WTC11 (cell line): Measurements from ENCODE around the gene OGDH. TPM values are rescaled to one million over a fixed set of nuclear protein-coding genes. Genes with fewer than 3 reads are reported as not detected.

Source experiments
- ATAC-seq: fragments of 200-7000 bp; cut with Tn5 transposase; 2 replicates; pipeline ENCODE4 v1.10.0; 2021; ENCODE audit warnings: mild to moderate bottlenecking, moderate library complexity
- CTCF ChIA-PET: fragments of 300-600 bp; sonication (Branson Sonifier 250); formaldehyde crosslinking; loops from one replicate; lab custom pipeline; 2021; ENCODE audit warnings: antibody characterized with exemption; lab: Charles Lee
- POLR2A ChIA-PET: fragments of 350-600 bp; sonication (Branson Sonifier 250); formaldehyde crosslinking; loops from one replicate; lab custom pipeline; 2021; ENCODE audit warnings: antibody characterized with exemption; lab: Charles Lee
- DNase-seq: peaks from one replicate; pipeline ENCODE4 v3.0.0; 2021; ENCODE audit warnings: low spot score
- H3K27ac Mint-ChIP-seq: 2 replicates; pipeline ENCODE4 v1.8.0; 2021; ENCODE audit warnings: mixed read lengths
- H3K27me3 Mint-ChIP-seq: 2 replicates; pipeline ENCODE4 v1.8.0; 2021; ENCODE audit warnings: low read depth, mild to moderate bottlenecking, moderate library complexity, mixed read lengths
- H3K36me3 Mint-ChIP-seq: 2 replicates; pipeline ENCODE4 v1.8.0; 2021; ENCODE audit warnings: mixed read lengths
- H3K4me1 Mint-ChIP-seq: 2 replicates; pipeline ENCODE4 v1.8.0; 2022; ENCODE audit warnings: mixed read lengths
- H3K4me3 Mint-ChIP-seq: 2 replicates; pipeline ENCODE4 v1.8.0; 2021; ENCODE audit warnings: mild to moderate bottlenecking, moderate library complexity, mixed read lengths
- H3K9me3 Mint-ChIP-seq: 2 replicates; pipeline ENCODE4 v1.8.0; 2021; ENCODE audit warnings: mixed read lengths
- ATF6 ChIP-seq: sonication (generic); formaldehyde crosslinking; IDR thresholded peaks from 2 replicates; pipeline ENCODE4 v1.8.1; 2023; ENCODE audit warnings: mild to moderate bottlenecking, missing genetic modification reagents
- CREM ChIP-seq: sonication (generic); formaldehyde crosslinking; IDR thresholded peaks from 2 replicates; pipeline ENCODE4 v1.8.1; 2022; ENCODE audit warnings: mild to moderate bottlenecking, missing genetic modification reagents, moderate library complexity
- FOXJ3 ChIP-seq: sonication (generic); formaldehyde crosslinking; IDR thresholded peaks from 2 replicates; pipeline ENCODE4 v1.9.0; 2021; ENCODE audit warnings: missing genetic modification reagents, mild to moderate bottlenecking, borderline replicate concordance
- NR2C2 ChIP-seq: sonication (generic); formaldehyde crosslinking; IDR thresholded peaks from 2 replicates; pipeline ENCODE4 v1.8.0; 2022; ENCODE audit warnings: mild to moderate bottlenecking, missing genetic modification reagents
- OVOL2 ChIP-seq: fragments of 250-450 bp; sonication (Bioruptor Pico); IDR thresholded peaks from 2 replicates; pipeline ENCODE4 v1.9.0; 2021; ENCODE audit warnings: mild to moderate bottlenecking, borderline replicate concordance
- PREB ChIP-seq: sonication (generic); formaldehyde crosslinking; IDR thresholded peaks from 2 replicates; pipeline ENCODE4 v1.8.1; 2022; ENCODE audit warnings: mild to moderate bottlenecking, missing genetic modification reagents, moderate library complexity, borderline replicate concordance
- RELA ChIP-seq: sonication (generic); formaldehyde crosslinking; IDR thresholded peaks from 2 replicates; pipeline ENCODE4 v1.8.1; 2022; ENCODE audit warnings: missing genetic modification reagents, mild to moderate bottlenecking, borderline replicate concordance
- SMAD4 ChIP-seq: sonication (generic); formaldehyde crosslinking; IDR thresholded peaks from 2 replicates; pipeline ENCODE4 v1.8.0; 2022; ENCODE audit warnings: mild to moderate bottlenecking, missing genetic modification reagents
- TCF7 ChIP-seq: sonication (generic); formaldehyde crosslinking; IDR thresholded peaks from 2 replicates; pipeline ENCODE4 v1.8.0; 2022; ENCODE audit warnings: mild to moderate bottlenecking, low read depth, missing genetic modification reagents, moderate library complexity
- USF2 ChIP-seq: sonication (generic); formaldehyde crosslinking; IDR thresholded peaks from 2 replicates; pipeline ENCODE4 v1.8.1; 2023; ENCODE audit warnings: mild to moderate bottlenecking, missing genetic modification reagents, moderate library complexity
- ZBTB21 ChIP-seq: sonication (generic); formaldehyde crosslinking; IDR thresholded peaks from 2 replicates; pipeline ENCODE4 v1.8.1; 2023; ENCODE audit warnings: mild to moderate bottlenecking, missing genetic modification reagents, borderline replicate concordance
- ZNF219 ChIP-seq: sonication (generic); formaldehyde crosslinking; IDR thresholded peaks from 2 replicates; pipeline ENCODE4 v1.8.0; 2023; ENCODE audit warnings: missing genetic modification reagents, mild to moderate bottlenecking, borderline replicate concordance
- ZNF423 ChIP-seq: fragments of 250-450 bp; sonication (Bioruptor Pico); IDR thresholded peaks from 2 replicates; pipeline ENCODE4 v2.1.2; 2022; ENCODE audit warnings: mild to moderate bottlenecking, moderate library complexity
- total RNA-seq: library from RNA; stranded (reverse); gene quantifications from 3 replicates; pipeline ENCODE4 v1.2.3, GENCODE V29; 2021
- TF ChIP-seq, protein P1 (sequence below): sonication (generic); formaldehyde crosslinking; IDR thresholded peaks from 2 replicates; pipeline ENCODE4 v1.8.0; 2023; ENCODE audit warnings: missing genetic modification reagents
- TF ChIP-seq, protein P2 (sequence below): sonication (generic); formaldehyde crosslinking; IDR thresholded peaks from 2 replicates; pipeline ENCODE4 v1.8.0; 2022; ENCODE audit warnings: mild to moderate bottlenecking, missing genetic modification reagents
- TF ChIP-seq, protein P3 (sequence below): sonication (generic); formaldehyde crosslinking; IDR thresholded peaks from 2 replicates; pipeline ENCODE4 v1.8.0; 2022; ENCODE audit warnings: mild to moderate bottlenecking, missing genetic modification reagents
- TF ChIP-seq, protein P4 (sequence below): sonication (generic); formaldehyde crosslinking; IDR thresholded peaks from 2 replicates; pipeline ENCODE4 v1.8.1; 2022; ENCODE audit warnings: missing genetic modification reagents, borderline replicate concordance
- TF ChIP-seq, protein P5 (sequence below): fragments of 250-450 bp; sonication (Bioruptor Pico); IDR thresholded peaks from 2 replicates; pipeline ENCODE4 v1.9.0; 2021; ENCODE audit warnings: mild to moderate bottlenecking

Gene OGDH
- total RNA-seq, 1 experiment from 2014 or later, result 79.6 TPM

DNA sequence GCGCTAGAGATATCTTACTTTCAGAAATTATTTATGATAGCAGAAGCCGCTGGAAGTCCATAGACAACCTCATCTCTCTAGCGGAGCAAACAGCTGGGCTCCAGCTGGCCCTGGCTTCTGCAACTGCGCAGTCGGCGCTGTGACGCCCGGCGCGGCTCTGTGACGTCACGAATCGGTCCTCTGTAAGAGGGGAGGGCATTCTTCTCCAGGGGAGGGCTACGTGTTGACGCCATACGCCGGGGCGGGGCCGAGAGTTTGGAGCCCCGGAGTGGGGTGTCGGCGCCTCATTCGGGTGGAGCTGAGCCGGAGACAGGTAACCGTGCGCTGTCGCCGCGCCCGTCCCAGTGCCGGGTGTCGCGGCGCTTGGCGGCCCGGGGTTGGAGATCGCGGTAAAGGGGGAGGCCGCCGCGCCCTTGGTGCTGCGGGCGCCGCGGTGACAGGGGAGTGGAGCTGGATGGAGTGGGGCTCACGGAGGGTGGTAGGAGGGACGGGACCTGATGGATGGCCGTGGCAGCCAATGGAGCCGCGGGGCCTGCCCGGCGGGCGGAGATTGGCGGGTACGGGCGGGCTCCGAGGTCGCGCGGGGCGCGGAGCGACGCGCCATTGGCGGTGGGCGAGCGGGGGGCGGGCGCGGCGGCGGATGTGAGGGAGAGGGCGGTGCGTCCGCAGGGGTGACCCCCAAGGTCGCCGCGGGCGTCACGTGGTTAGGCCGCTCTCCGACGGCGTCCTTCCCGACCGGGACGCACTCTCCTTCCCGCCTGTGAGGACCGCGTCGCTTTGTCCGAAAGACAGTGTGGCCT, at the start of gene OGDH (continued):
- TF ChIP-seq, protein P1, sequence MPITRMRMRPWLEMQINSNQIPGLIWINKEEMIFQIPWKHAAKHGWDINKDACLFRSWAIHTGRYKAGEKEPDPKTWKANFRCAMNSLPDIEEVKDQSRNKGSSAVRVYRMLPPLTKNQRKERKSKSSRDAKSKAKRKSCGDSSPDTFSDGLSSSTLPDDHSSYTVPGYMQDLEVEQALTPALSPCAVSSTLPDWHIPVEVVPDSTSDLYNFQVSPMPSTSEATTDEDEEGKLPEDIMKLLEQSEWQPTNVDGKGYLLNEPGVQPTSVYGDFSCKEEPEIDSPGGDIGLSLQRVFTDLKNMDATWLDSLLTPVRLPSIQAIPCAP, result no peak
- TF ChIP-seq, protein P2, sequence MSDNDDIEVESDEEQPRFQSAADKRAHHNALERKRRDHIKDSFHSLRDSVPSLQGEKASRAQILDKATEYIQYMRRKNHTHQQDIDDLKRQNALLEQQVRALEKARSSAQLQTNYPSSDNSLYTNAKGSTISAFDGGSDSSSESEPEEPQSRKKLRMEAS (CRISPR knock-in tag), result peak; percentile 91
- TF ChIP-seq USF2 (CRISPR knock-in tag) (peak; percentile 98), CREM (CRISPR knock-in tag) (peak; percentile 98), ZBTB21 (CRISPR knock-in tag) (peak; percentile 96), ZNF423 (CRISPR knock-in tag) (no peak)

DNA sequence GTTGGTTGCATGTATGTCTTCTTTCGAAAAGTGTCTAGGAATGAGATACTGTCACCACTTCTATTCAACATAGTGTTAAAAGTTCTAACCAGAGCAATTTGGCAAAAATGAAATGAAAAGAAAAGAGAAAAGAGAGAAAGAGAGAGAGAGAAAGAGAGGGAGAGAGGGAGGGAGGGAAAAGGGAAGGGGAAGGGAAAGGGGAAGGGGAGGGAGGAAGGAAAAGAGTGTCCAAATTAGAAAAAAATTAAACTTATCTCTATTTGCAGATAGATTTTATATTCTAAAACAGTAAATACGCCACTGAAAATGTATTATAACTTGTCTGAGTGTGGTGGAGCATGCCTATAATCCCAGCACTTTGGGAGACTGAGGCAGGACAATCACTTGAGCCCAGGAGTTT, 48.9 kb upstream of the OGDH start:
- H3K4me1 Mint-ChIP-seq, result no peaks in the 10 kb centered on the region
- H3K9me3 Mint-ChIP-seq, result no peaks in the 10 kb centered on the region
- no peaks in the 10 kb centered on the region for H3K27me3 Mint-ChIP-seq
- no peak overlapping the region for H3K27ac Mint-ChIP-seq
- ATAC-seq (no peak), DNase-seq (no peak)
- ChIA-PET POLR2A (no interaction called here), CTCF (interaction anchor here (0.7 kb wide), 1 partner anchor 23 kb away, joined by 3 read pairs; no protein-coding TSS in a partner anchor)
- no peaks in the 10 kb centered on the region for H3K36me3 Mint-ChIP-seq
- no peak overlapping the region for H3K4me3 Mint-ChIP-seq
- TF ChIP-seq, protein P3, sequence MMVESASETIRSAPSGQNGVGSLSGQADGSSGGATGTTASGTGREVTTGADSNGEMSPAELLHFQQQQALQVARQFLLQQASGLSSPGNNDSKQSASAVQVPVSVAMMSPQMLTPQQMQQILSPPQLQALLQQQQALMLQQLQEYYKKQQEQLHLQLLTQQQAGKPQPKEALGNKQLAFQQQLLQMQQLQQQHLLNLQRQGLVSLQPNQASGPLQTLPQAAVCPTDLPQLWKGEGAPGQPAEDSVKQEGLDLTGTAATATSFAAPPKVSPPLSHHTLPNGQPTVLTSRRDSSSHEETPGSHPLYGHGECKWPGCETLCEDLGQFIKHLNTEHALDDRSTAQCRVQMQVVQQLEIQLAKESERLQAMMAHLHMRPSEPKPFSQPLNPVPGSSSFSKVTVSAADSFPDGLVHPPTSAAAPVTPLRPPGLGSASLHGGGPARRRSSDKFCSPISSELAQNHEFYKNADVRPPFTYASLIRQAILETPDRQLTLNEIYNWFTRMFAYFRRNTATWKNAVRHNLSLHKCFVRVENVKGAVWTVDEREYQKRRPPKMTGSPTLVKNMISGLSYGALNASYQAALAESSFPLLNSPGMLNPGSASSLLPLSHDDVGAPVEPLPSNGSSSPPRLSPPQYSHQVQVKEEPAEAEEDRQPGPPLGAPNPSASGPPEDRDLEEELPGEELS, result no peak
- TF ChIP-seq, protein P4, sequence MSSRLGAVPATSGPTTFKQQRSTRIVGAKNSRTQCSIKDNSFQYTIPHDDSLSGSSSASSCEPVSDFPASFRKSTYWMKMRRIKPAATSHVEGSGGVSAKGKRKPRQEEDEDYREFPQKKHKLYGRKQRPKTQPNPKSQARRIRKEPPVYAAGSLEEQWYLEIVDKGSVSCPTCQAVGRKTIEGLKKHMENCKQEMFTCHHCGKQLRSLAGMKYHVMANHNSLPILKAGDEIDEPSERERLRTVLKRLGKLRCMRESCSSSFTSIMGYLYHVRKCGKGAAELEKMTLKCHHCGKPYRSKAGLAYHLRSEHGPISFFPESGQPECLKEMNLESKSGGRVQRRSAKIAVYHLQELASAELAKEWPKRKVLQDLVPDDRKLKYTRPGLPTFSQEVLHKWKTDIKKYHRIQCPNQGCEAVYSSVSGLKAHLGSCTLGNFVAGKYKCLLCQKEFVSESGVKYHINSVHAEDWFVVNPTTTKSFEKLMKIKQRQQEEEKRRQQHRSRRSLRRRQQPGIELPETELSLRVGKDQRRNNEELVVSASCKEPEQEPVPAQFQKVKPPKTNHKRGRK (CRISPR knock-in tag), result no peak
- TF ChIP-seq SMAD4 (no peak), ZNF219 (no peak), NR2C2 (no peak), OVOL2 (CRISPR knock-in tag) (no peak), PREB (CRISPR knock-in tag) (no peak), TCF7 (CRISPR knock-in tag) (no peak), RELA (CRISPR knock-in tag) (no peak), FOXJ3 (no peak), ATF6 (CRISPR knock-in tag) (no peak)
- TF ChIP-seq, protein P5, sequence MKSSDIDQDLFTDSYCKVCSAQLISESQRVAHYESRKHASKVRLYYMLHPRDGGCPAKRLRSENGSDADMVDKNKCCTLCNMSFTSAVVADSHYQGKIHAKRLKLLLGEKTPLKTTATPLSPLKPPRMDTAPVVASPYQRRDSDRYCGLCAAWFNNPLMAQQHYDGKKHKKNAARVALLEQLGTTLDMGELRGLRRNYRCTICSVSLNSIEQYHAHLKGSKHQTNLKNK (CRISPR knock-in tag), result no peak
- TF ChIP-seq, all 79 proteins: peak for 0
